K562 (cell line): Measurements from ENCODE around the gene CYLD. TPM values are rescaled to one million over a fixed set of nuclear protein-coding genes. Genes with fewer than 3 reads are reported as not detected.
A peak's percentile ranks its signal among the peaks of the same experiment; 100 is the strongest.

Source experiments
- CEBPZ ChIP-seq: fragments of 150-350 bp; IDR thresholded peaks from 2 replicates; pipeline ENCODE4 v1.6.1; 2014; ENCODE audit warnings: low read depth, mild to moderate bottlenecking, low read length, borderline replicate concordance
- CREB1 ChIP-seq, 2 experiments: sonication (generic) in 1 of 2; formaldehyde crosslinking in 1 of 2; IDR thresholded peaks; 2 replicates each; pipeline versions ENCODE4 v1.6.1 to v1.8.0; 2012 to 2022; ENCODE audit warnings: inconsistent platforms in 1 of 2, mild to moderate bottlenecking in 1 of 2, missing genetic modification reagents in 1 of 2, moderate library complexity in 1 of 2
- GTF2A2 ChIP-seq: IDR thresholded peaks from 2 replicates; pipeline ENCODE4 v1.6.1; 2016; ENCODE audit warnings: mild to moderate bottlenecking, missing genetic modification characterization, missing compliant biosample characterization
- HLTF ChIP-seq: fragments of 450-650 bp; IDR thresholded peaks from 2 replicates; pipeline ENCODE4 v1.6.1; 2016
- JUND ChIP-seq, 2 experiments: IDR thresholded peaks; 2 replicates in 1 of 2; 3 replicates in 1 of 2; pipeline ENCODE4 v1.6.1; 2011; ENCODE audit warnings: borderline replicate concordance in 2 of 2, low read depth in 2 of 2, low read length in 2 of 2, improper control_type of control experiment in 1 of 2, missing biosample characterization in 1 of 2, missing genetic modification characterization in 1 of 2, missing genetic modification reagents in 1 of 2
- KLF6 ChIP-seq: fragments of 250-450 bp; sonication (Bioruptor Pico); IDR thresholded peaks from 2 replicates; pipeline ENCODE4 v1.4.0; 2020; ENCODE audit warnings: mild to moderate bottlenecking, moderate library complexity, borderline replicate concordance
- MNT ChIP-seq, 2 experiments: fragments of 450-650 bp; conservative IDR thresholded peaks; 2 replicates each; pipeline ENCODE4 v1.6.1; 2017; ENCODE audit warnings: mild to moderate bottlenecking in 2 of 2, moderate library complexity in 2 of 2
- NFIC ChIP-seq: fragments of 450-650 bp; IDR thresholded peaks from 2 replicates; pipeline ENCODE4 v1.6.1; 2017; ENCODE audit warnings: mild to moderate bottlenecking, inconsistent platforms
- NFXL1 ChIP-seq: fragments of 450-650 bp; formaldehyde crosslinking; IDR thresholded peaks from 2 replicates; pipeline ENCODE4 v1.4.0; 2021; ENCODE audit warnings: mild to moderate bottlenecking
- NR2F6 ChIP-seq: fragments of 450-650 bp; formaldehyde crosslinking; IDR thresholded peaks from 2 replicates; pipeline ENCODE4 v1.4.0; 2020; ENCODE audit warnings: mild to moderate bottlenecking
- POLR2B ChIP-seq: fragments of 450-650 bp; IDR thresholded peaks from 2 replicates; pipeline ENCODE4 v1.6.1; 2018; ENCODE audit warnings: low read depth; ENCODE audit not compliant: partially characterized antibody
- TFAM ChIP-seq: fragments of 250-450 bp; sonication (Bioruptor Pico); conservative IDR thresholded peaks from 2 replicates; pipeline ENCODE4 v1.5.0; 2021; ENCODE audit warnings: mild to moderate bottlenecking, moderate library complexity
- TFE3 ChIP-seq: fragments of 450-650 bp; formaldehyde crosslinking; IDR thresholded peaks from 2 replicates; pipeline ENCODE4 v1.4.0; 2020; ENCODE audit warnings: mild to moderate bottlenecking, mixed read lengths
- TGIF2 ChIP-seq: sonication (generic); formaldehyde crosslinking; IDR thresholded peaks from 2 replicates; pipeline ENCODE4 v1.8.1; 2022; ENCODE audit warnings: mild to moderate bottlenecking, missing genetic modification reagents, moderate library complexity
- ZNF41 ChIP-seq: fragments of 250-450 bp; sonication (Bioruptor Pico); conservative IDR thresholded peaks from 2 replicates; pipeline ENCODE4 v1.4.0; 2020; ENCODE audit warnings: mild to moderate bottlenecking
- ZNF512 ChIP-seq: IDR thresholded peaks from 2 replicates; pipeline ENCODE4 v1.6.1; 2016; ENCODE audit warnings: missing genetic modification characterization, missing compliant biosample characterization
- ZNF696 ChIP-seq: fragments of 250-450 bp; sonication (Bioruptor Pico); conservative IDR thresholded peaks from 2 replicates; pipeline ENCODE4 v1.4.0; 2020; ENCODE audit warnings: mild to moderate bottlenecking, moderate library complexity
- polyA plus RNA-seq, 8 experiments: library from polyadenylated mRNA; depleted of rRNA in 4 of 8; stranded (reverse) in 5 of 8; unstranded in 3 of 8; fragments of >200 nt; fragmentation: Nextera tagmentation in 2 of 8; fragmentation: Illumina TruSeq in 1 of 8; extraction: Ambion mirVana in 2 of 8; extraction: Trizol in 1 of 8; gene quantifications; 2 replicates each; pipeline versions ENCODE4 v1.2.1 to v1.2.3, GENCODE V29; 2011 to 2014; ENCODE audit warnings: inconsistent platforms in 1 of 8, missing spikeins in 1 of 8
- total RNA-seq, 7 experiments: library from RNA; depleted of rRNA in 6 of 7; stranded (reverse); fragments of >200 nt in 6 of 7; fragmentation: Illumina TruSeq in 2 of 7; extraction: Trizol in 2 of 7; gene quantifications; 2 replicates each; pipeline versions ENCODE4 v1.2.1 to v1.2.3, GENCODE V29; 2011 to 2021; ENCODE audit warnings: low replicate concordance in 1 of 7

The CYLD gene
- total and polyA plus RNA-seq, 9 of the 15 experiments (the other 6 are each of a cell fraction or from before 2014, with no cell fraction given) = 3.4 to 7.4 (median 5.3) TPM

GRCh38 chr16:50696575-50697420, 45.1 kb upstream of the CYLD start (continued):
- TF ChIP-seq ZNF512 (tag) (no peak), KLF6 (peak; percentile 34; the same call in 1 of the 2 replicates), HLTF (no peak), ZNF41 (CRISPR knock-in tag) (no peak), TGIF2 (CRISPR knock-in tag) (no peak), NFXL1 (CRISPR knock-in tag) (no peak), TFE3 (CRISPR knock-in tag) (peak; percentile 95), GTF2A2 (tag) (no peak), TFAM (CRISPR knock-in tag) (no peak), CEBPZ (no peak), ZNF696 (CRISPR knock-in tag) (no peak), NR2F6 (CRISPR knock-in tag) (no peak), JUND (IDR thresholded peaks at IDR 0.05; ENCODE audit: borderline replicate concordance, low read depth, low read length) (peak; percentile 13; the same call in 1 of the 2 replicates), JUND (tag; IDR thresholded peaks at IDR 0.05; ENCODE audit: borderline replicate concordance, low read depth, low read length) (peak; percentile 25; the same call in 1 of the 3 replicates), POLR2B (no peak), MNT (conservative IDR thresholded peaks at IDR 0.05) (peak in 1 of 2 experiments; percentile 42; a peak in 1 of 4 replicates), CREB1 (IDR thresholded peaks at IDR 0.05) (no peak), CREB1 (CRISPR knock-in tag; IDR thresholded peaks at IDR 0.05) (peak; percentile 28; the same call in 1 of the 2 replicates), NFIC (peak; percentile 76)
